ENCODE results near the gene MYO5A. TPM values are rescaled to one million over a fixed set of nuclear protein-coding genes. Genes with fewer than 3 reads are reported as not detected.
A peak's percentile ranks its signal among the peaks of the same experiment; 100 is the strongest.

Gene MYO5A
- total and polyA plus RNA-seq, 2 donors (not counting 1 experiment from before 2014, with no cell fraction given): 32.9 to 41.9 TPM

- no peak overlapping the region for H3K4me3 ChIP-seq (replicated peaks in 1 of 4; ENCODE audit: control extremely low read depth in 1 of 4, insufficient read depth in 1 of 4, low read depth in 3 of 4, low read length in 4 of 4)
- H3K9ac ChIP-seq (ENCODE audit: insufficient read depth, low read length): no peak overlapping the region
- no peak overlapping the region for H3K4me2 ChIP-seq (ENCODE audit: extremely low read depth, insufficient read depth, low read length)
- peaks cover 7% of the 10 kb centered on the region for H3K79me2 ChIP-seq (ENCODE audit: control insufficient read depth, insufficient read depth, low read length)
- no peak for DNase-seq (ENCODE audit: low read depth in 2 of 2)
- H3K4me1 ChIP-seq (ENCODE audit: control insufficient read depth, extremely low read depth, insufficient read depth, low read length): peaks cover 5% of the 10 kb centered on the region
- H4K20me1 ChIP-seq (ENCODE audit: control insufficient read depth, extremely low read depth, insufficient read depth, low read length): no peaks in the 10 kb centered on the region
- H2AFZ ChIP-seq (ENCODE audit: low read length): no peak overlapping the region
- no peaks in the 10 kb centered on the region for H3K9me3 ChIP-seq (ENCODE audit: control insufficient read depth, insufficient read depth, low read depth, low read length)
- H3K27me3 ChIP-seq (ENCODE audit: control insufficient read depth, insufficient read depth, low read length): no peaks in the 10 kb centered on the region
- no peaks in the 10 kb centered on the region for H3K36me3 ChIP-seq (ENCODE audit: control insufficient read depth, insufficient read depth, low read length)
- H3K27ac ChIP-seq (ENCODE audit: insufficient read depth, low read length): no peak overlapping the region
- no peak for TF ChIP-seq EZH2 (IDR thresholded peaks at IDR 0.05; ENCODE audit: low read length, missing control alignments)
- TF ChIP-seq CTCF (conservative IDR thresholded peaks at IDR 0.05 in 1 of 2, IDR thresholded peaks at IDR 0.05 in 1 of 2; ENCODE audit: low read depth in 1 of 2, low read length in 2 of 2): no peak
These were observed 62.0 kb downstream of the MYO5A start for GRCh38 chr15:52466716-52467115.

GRCh38 chr15:52466134-52466701 is 62.5 kb downstream of the MYO5A start:
- TF ChIP-seq EZH2 (IDR thresholded peaks at IDR 0.05; ENCODE audit: low read length, missing control alignments): no peak
- no peak for TF ChIP-seq CTCF (conservative IDR thresholded peaks at IDR 0.05 in 1 of 2, IDR thresholded peaks at IDR 0.05 in 1 of 2; ENCODE audit: low read depth in 1 of 2, low read length in 2 of 2)
- peak in 1 of 2 donors; percentile 8 for DNase-seq (ENCODE audit: low read depth in 2 of 2)
- no peak overlapping the region for H3K9ac ChIP-seq (ENCODE audit: insufficient read depth, low read length)

GRCh38 chr15:52464478-52464877 is 64.2 kb downstream of the MYO5A start:
- no peaks in the 10 kb centered on the region for H3K27me3 ChIP-seq (ENCODE audit: control insufficient read depth, insufficient read depth, low read length)
- TF ChIP-seq EZH2 (IDR thresholded peaks at IDR 0.05; ENCODE audit: low read length, missing control alignments) (no peak), CTCF (conservative IDR thresholded peaks at IDR 0.05 in 1 of 2, IDR thresholded peaks at IDR 0.05 in 1 of 2; ENCODE audit: low read depth in 1 of 2, low read length in 2 of 2) (no peak)
- no peak overlapping the region for H3K9ac ChIP-seq (ENCODE audit: insufficient read depth, low read length)
- no peak for DNase-seq (ENCODE audit: low read depth in 2 of 2)
- H4K20me1 ChIP-seq (ENCODE audit: control insufficient read depth, extremely low read depth, insufficient read depth, low read length): no peaks in the 10 kb centered on the region
- H3K4me1 ChIP-seq (ENCODE audit: control insufficient read depth, extremely low read depth, insufficient read depth, low read length): peaks cover 5% of the 10 kb centered on the region
- H2AFZ ChIP-seq (ENCODE audit: low read length): no peak overlapping the region
- H3K4me3 ChIP-seq (replicated peaks in 1 of 4; ENCODE audit: control extremely low read depth in 1 of 4, insufficient read depth in 1 of 4, low read depth in 3 of 4, low read length in 4 of 4): no peak overlapping the region
- H3K27ac ChIP-seq (ENCODE audit: insufficient read depth, low read length): no peak overlapping the region
- no peaks in the 10 kb centered on the region for H3K9me3 ChIP-seq (ENCODE audit: control insufficient read depth, insufficient read depth, low read depth, low read length)
- no peaks in the 10 kb centered on the region for H3K36me3 ChIP-seq (ENCODE audit: control insufficient read depth, insufficient read depth, low read length)
- no peak overlapping the region for H3K4me2 ChIP-seq (ENCODE audit: extremely low read depth, insufficient read depth, low read length)
- peaks cover 9% of the 10 kb centered on the region for H3K79me2 ChIP-seq (ENCODE audit: control insufficient read depth, insufficient read depth, low read length)

More at GRCh38 chr15:52466134-52466701, 62.5 kb downstream of the MYO5A start:
- no peak overlapping the region for H3K4me3 ChIP-seq (replicated peaks in 1 of 4; ENCODE audit: control extremely low read depth in 1 of 4, insufficient read depth in 1 of 4, low read depth in 3 of 4, low read length in 4 of 4)
- no peaks in the 10 kb centered on the region for H3K27me3 ChIP-seq (ENCODE audit: control insufficient read depth, insufficient read depth, low read length)
- peaks cover 7% of the 10 kb centered on the region for H3K79me2 ChIP-seq (ENCODE audit: control insufficient read depth, insufficient read depth, low read length)
- peaks cover 5% of the 10 kb centered on the region for H3K4me1 ChIP-seq (ENCODE audit: control insufficient read depth, extremely low read depth, insufficient read depth, low read length)
- H3K36me3 ChIP-seq (ENCODE audit: control insufficient read depth, insufficient read depth, low read length): no peaks in the 10 kb centered on the region
- no peaks in the 10 kb centered on the region for H4K20me1 ChIP-seq (ENCODE audit: control insufficient read depth, extremely low read depth, insufficient read depth, low read length)
- no peak overlapping the region for H3K4me2 ChIP-seq (ENCODE audit: extremely low read depth, insufficient read depth, low read length)
- H3K9me3 ChIP-seq (ENCODE audit: control insufficient read depth, insufficient read depth, low read depth, low read length): no peaks in the 10 kb centered on the region
- no peak overlapping the region for H3K27ac ChIP-seq (ENCODE audit: insufficient read depth, low read length)
- no peak overlapping the region for H2AFZ ChIP-seq (ENCODE audit: low read length)

All from fibroblast of lung (primary cell).